NCI-H187 treated with DMSO at 0.1 percent for 48 hours (cell line): Measurements from ENCODE around the gene ARHGAP40.

Experiments used
- DNase-seq: peaks from one replicate; lab custom pipeline; 2025; lab: John Stamatoyannopoulos, UW

The ARHGAP40 gene

DNA sequence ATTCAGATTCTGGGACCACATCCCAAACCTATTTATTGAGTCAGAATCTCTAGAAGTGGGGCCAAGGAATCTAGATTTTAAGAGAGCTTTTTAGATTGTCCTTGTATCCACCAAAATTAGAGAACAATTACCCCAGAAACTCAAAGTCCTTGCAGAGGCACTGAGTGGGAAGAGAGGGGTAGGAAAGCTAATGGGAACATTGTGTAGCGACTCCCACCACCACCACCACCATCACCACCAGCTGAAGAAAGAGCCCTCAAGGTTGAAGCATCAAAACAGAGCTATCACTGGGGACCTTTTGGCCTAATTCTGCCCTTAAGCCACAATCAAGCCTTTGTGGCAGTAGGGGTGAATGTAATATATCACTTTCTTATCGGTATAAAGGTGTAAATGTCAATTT is 83.7 kb downstream of the ARHGAP40 start:
- DNase-seq = no peak

DNA sequence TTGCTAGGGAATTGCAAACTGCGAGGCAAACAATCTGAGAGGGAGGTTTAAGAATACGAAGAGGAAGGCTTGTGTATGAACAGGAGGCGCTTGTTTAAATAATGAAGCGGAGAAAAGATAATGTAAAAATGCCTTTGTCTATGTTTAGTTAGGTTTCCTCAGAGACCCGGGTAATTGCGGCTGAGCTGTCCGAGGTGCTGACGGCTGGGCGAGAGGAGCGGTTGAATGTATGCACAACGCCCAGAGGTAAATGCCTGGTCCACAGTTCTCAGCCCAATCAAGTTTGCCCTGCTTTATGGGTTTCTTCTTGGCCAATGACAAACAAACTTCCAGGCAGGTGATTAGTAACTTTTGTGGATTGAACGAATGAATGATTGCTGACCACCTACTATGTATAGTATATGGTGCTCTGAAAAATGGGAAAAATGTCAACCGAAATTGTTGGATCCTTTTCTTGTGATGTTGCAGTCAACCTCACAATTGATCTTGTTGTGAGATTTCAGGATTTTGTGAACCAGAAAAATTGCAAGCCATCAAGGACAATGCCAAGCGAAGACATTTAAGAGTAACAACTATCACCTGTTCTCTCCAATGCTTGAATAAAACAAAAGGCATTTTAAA is 84.4 kb downstream of the ARHGAP40 start:
- DNase-seq = no peak

DNA sequence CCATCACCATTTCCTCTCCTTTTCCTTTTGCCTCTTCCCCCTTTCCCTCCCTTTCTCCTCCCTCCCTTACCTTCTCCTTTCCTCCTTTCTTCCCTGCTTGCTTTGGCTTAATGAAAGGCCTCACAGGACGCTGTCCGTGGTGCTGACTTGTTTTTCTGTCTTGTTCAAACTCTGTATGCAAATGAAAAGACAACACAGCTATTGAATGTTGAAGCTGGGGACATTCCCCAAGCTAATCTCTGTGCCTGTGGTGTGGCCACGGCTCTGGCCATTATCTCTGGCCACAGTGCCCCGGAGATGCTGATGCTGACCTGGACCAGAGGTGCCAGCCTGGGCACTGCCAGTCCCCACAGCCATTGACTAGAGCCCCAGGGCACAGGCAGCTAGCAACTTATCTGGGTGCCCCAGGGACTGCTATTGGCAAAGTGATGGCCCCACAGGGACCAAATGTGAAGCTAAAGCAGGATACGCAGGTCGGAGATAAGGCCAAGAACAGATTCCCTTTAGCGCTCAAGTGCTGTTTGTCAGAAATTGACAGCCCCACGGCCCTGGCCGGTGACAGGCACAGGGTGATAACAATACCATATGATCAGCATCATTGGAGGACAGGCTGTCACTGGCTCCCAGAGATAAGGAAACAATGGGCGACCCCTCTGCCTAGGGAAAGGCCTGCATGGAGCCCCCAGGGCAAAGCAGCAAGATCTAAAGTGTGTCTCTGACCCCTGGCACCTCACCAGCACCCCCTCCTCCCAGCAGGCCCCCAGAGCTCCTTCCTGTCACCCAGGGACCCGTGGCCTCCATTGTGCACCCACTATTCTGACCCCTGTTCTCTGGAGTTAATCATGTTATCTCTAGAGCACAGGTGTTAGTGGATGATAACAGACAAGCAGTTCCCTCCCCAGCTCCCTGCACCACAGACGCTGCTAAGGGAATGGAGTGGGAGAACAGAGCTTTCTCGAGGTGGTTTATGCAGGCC is 91.1 kb downstream of the ARHGAP40 start:
- no peak for DNase-seq

DNA sequence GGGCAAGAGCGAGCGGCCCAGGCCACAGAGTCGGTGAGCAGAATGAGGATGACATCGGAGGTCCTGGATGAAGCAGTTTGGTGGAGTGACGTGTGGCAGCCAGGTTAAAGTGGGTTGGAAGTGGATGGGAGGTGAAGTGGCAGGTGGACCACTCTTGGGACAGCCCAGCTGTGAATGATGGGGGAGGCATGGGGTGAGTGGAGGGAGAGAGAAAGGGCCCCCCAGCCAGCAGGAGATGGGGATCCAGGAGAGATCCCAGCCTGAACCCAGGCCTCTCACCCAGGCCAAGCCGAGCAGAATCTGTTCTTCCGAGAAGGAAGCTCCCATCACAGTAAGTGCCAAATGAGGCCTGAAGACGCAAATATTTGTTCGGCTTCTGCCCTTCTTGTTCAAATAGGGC is 95.7 kb downstream of the ARHGAP40 start:
- DNase-seq = no peak

DNA sequence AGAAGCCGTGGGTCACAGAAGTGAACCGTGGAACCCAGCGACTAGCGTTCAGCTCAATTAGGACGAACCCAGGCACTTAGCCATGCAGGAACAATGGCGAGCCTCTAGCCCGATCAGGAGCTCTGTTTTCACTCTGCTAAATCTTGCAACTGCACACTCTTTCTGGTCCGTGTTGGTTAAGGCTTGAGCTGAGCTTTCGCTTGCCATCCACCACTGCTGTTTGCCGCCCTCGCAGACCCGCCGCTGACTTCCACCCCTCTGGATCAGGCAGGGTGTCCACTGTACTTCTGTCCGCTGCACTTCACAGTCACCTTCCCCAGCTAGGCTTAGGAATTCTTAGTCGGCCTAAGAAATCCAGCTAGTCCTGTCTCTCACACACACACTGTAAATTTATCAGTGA is 96.9 kb downstream of the ARHGAP40 start:
- no peak for DNase-seq

DNA sequence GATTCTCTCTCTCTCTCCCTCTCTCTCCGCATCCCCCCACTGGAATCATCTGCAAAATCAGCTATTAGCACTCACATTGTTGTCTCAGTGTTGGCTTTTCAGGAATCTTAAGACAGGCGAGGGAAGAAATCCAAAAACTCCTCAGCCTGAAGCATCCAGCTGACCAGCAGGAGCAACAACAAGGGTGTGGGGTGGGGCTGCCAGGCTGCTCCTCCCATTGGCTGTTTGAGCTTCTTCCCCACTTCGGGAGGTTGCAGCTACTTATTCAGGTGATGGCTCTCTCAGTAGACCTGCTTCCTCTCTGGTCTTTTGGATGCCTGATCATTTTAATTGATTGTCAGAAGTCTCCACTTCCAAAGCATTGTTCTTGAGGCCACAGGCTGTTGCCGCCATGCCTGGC is 98.5 kb downstream of the ARHGAP40 start:
- no peak for DNase-seq
